Stimulated activated memory B cell treated with anti-CD40 and anti-IgM and Interleukin-4, amounts not matched to agents 10 μg/mL and 1 μg/mL and 100 μg/mL, for 72 hours (primary cell): Measurements from ENCODE around the gene OR3A2.
A peak's percentile ranks its signal among the peaks of the same experiment; 100 is the strongest.
"Not testable (repeated sequence)": the region's sequence is repeated elsewhere in the genome, so short reads cannot be mapped to it uniquely, and the experiment has no call there.

Experiments used
- ATAC-seq: fragments of 150-1000 bp; cut with Tn5 transposase; 2 replicates; pipeline ENCODE4 v1.10.0; 2021
- H3K27ac Mint-ChIP-seq: one replicate; pipeline ENCODE4 v1.8.0; 2022; ENCODE audit warnings: mild to moderate bottlenecking, mixed read lengths
- H3K27me3 Mint-ChIP-seq: one replicate; pipeline ENCODE4 v1.8.0; 2022; ENCODE audit warnings: mixed read lengths
- H3K36me3 Mint-ChIP-seq: one replicate; pipeline ENCODE4 v1.8.0; 2022; ENCODE audit warnings: mixed read lengths
- H3K4me1 Mint-ChIP-seq: one replicate; pipeline ENCODE4 v1.8.0; 2022; ENCODE audit warnings: mixed read lengths
- H3K4me3 Mint-ChIP-seq: one replicate; pipeline ENCODE4 v1.8.0; 2022; ENCODE audit warnings: mild to moderate bottlenecking, moderate library complexity, mixed read lengths
- H3K9me3 Mint-ChIP-seq: one replicate; pipeline ENCODE4 v1.8.0; 2022; ENCODE audit warnings: mixed read lengths

The OR3A2 gene

DNA sequence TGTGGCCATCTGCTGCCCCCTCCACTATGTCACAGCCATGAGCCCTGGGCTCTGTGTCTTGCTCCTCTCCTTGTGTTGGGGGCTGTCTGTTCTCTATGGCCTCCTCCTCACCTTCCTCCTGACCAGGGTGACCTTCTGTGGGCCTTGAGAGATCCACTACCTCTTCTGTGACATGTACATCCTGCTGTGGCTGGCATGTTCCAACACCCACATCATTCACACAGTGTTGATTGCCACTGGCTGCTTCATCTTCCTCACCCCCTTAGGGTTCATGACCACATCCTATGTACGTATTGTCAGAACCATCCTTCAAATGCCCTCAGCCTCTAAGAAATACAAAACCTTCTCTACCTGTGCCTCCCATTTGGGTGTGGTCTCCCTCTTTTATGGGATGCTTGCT is 145.1 kb downstream of the OR3A2 start:
- H3K9me3 Mint-ChIP-seq, H3K27me3 Mint-ChIP-seq, H3K4me3 Mint-ChIP-seq, H3K36me3 Mint-ChIP-seq, H3K4me1 Mint-ChIP-seq, ATAC-seq: not testable (repeated sequence)
- H3K27ac Mint-ChIP-seq, result peak overlapping the region; percentile 61

DNA sequence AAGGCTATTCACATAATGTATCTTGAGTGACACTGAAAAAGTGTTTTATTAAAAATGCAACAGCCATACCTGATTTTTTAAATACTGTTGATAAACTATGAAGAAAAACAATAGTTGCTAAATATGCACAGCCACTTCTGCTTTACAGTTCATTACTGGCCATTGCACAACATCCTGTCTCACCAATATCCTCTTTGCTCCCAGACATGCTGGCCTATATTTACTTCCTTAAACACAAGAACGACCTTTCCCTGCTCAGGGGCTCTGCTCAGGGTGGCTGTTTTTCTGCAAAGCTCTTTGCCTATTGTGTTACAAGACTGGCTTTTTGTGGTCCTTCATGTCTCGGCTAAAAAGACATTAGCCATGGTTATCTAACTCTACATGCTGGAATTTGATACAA is 147.4 kb downstream of the OR3A2 start:
- H3K27ac Mint-ChIP-seq, H3K9me3 Mint-ChIP-seq, H3K4me1 Mint-ChIP-seq, H3K36me3 Mint-ChIP-seq, H3K4me3 Mint-ChIP-seq, H3K27me3 Mint-ChIP-seq: not testable (repeated sequence)
- peak; percentile 90 for ATAC-seq

DNA sequence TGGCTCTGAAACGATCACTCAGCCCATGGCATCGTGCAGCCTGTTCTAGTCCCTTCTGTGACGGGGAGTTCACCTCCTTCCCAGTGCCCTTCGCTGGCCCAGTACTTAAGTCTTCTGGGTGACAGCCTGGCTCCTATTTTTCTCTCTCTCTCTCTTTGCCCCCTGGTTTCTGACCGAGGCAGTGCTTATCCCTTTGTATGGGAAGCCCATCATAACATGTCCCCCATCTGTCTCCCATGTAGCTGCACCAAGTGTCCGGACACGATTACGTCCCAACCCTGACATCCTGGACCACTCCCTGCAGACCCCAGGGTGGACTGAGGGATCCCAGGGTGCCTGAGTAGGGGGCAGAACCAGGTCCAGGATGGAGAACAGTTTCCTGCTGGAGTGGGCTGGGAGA is 153.8 kb downstream of the OR3A2 start:
- H3K4me3 Mint-ChIP-seq, H3K36me3 Mint-ChIP-seq, H3K4me1 Mint-ChIP-seq, H3K27ac Mint-ChIP-seq, H3K27me3 Mint-ChIP-seq, H3K9me3 Mint-ChIP-seq, ATAC-seq: not testable (repeated sequence)
